GM19043 (cell line): ENCODE data around the gene PBX4.

Source experiments
- ATAC-seq: cut with Tn5 transposase; IDR thresholded peaks from one replicate; pipeline ENCODE4 v1.9.1; 2021; ENCODE audit warnings: low read depth; ENCODE audit not compliant: unreplicated experiment

Gene PBX4

DNA sequence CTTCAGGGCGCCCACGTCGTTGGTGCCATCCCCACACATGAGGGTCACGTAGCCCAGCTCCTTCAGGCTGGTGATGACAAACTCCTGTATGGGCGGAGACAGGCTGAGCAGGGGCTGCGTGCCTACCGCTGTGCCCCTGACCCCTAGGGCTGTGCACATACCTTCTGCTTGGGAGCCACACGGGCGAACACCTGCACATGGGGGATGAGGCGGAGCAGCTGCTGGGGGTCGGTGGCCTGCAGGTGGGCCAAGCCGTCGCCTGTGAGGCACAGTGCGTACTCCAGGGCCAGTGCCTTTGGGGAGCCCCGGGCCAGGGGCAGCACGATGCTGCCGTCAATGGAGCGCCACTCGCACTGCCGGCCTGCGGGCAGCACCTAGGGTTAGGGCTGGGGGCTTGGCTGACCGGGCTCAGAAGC is 31.1 kb upstream of the PBX4 start:
- ATAC-seq = no peak

DNA sequence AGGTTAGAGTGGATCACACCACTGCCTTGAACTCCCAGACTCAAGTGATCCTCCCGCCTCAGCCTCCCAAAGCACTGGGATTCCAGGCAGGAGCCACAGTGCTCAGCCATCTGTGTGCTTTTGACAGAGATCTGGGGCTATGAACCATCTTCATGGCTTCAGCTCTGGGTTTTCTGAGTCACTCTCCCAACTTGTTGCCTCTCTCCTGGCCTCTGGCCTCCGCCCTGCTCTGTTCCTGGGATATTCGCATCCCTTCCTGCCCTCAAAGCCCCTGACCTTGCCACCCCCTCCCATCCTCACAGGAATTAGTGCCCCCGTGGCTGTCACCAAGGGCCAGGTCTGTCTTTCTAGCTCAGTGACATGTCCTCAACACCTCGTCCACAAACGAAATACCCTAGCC is 30.7 kb upstream of the PBX4 start:
- ATAC-seq = no peak

DNA sequence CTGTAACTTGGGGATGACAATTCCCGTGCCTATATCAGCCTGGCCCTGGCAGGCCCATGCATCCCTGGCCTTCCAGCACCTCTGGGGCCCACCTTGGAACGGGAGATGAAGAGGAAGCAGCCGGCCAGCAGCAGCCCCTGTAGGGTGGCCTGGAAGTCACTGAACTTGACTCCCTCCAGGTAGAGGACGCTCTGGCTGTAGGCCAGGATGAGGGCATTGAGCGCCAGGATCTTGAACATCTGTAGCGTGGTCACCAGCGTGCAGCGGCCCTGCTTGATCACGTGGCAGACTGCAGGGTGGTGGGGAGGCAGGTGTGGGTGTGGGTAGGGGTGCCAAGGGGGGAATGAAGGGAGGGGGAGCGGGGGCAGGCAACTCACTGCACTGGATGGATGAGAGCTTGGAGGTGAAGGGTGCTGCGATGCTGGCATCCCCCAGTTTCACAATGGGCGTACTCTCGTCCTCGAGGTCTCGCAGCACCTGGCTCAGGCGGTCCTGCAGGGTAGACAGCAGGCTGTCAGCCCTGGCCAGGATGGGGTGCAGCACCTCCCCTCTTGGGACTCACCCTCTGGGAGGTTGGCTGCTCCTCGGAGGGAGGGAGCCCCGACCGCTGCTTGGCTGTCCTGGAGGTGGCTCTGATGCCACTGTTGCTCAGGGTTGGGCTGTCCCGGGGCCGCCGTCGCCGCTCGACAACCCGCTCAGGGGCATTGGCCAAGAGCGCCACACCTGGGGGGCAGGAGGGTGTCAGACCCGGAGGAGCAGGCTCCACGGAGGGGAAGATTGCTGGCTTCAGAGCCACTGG is 28.7 kb upstream of the PBX4 start:
- ATAC-seq = no peak

DNA sequence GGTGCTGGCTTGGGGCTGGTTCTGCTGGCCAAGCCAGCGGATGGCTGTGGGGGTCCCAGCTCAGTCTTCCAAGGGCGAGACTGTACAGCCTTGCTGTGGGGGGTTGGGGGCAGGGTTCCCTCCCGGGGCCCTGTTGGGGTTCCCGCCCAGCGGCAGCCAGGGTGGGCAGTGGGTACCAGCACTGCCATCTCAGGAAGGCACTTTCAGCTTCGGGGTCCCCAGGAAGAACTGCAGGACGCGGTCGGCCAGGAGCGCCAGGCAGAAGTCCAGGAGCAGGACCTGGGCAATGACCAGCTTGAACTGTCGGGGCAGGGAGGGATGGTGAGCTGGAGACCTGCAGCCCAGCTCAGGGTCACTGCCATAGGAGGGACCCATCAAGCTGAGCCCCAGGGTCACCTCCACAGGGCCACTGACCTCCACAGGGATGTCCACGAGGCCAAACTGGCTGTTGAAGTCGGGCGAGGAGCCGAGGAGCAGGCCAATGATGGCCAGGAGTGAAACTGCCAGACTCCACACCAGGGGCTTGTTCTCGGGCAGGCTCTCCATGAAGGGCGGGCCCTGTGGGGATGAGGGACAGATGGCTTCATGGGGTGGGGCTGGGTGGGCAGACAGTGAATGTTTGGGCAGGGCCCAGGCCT is 26.9 kb upstream of the PBX4 start:
- ATAC-seq = no peak

DNA sequence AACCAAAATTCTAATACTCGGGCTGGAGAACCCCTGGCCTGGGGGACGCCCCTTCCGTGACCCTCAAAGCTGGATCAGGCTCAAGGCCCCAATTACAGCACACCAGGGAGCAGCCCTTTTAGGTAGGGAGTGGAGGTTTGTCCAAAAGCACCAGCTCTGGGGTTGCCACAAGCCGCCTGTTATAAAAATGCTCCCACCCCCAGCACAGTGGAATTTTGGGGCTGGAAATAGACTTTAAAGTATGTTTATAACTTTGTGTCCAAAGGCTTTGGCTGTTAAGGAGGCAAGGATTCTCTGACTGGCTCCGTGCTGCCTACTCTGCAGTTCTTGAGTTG is 25.5 kb upstream of the PBX4 start:
- ATAC-seq = no peak

DNA sequence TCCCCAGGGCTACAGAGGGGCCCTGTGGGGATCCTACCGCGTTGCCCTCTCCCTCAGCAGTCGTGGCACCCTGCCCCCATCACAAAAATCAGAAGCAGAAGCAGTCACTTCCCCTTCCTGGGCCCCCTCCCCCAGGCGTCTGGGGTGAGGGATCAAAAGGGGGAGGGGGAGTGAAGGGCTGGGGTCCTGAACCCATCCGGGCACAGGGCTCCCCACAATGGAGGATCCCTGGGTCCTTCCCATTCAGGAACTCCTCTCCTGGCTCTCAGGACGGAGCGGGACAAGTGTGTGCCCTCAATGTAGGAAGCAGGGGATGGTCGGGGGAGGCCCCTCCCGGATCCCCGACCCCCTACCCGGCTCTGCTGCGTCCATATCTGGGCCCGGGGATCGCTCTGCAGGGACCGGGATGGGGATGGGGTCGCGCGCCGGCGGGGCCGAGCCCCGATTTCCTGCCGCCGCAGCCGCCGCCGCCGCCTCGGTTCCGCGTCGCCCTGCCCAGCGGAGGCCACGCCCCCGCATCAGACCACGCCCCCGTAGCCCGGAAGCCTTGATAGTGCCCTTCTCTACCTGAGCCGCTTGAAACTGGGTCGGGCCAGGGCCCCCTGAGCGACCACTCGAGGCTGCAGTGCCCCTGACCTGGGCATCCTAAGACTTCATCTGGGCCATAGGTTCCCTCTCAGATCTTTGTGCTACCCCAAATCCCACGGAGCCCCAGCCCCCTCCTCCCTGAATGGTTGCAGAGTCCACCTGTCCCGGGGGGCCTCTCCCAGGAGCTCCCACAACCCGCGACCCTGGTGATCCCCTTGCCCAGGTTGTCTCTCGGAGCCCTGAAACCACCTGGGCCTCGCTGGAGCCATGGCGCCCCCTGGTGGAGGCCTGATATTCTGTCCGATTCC is 24.9 kb upstream of the PBX4 start, which contains the start of gene GMIP:
TSS of gene GMIP (minus strand) at position 500 of the 896 bp plus-strand sequence. CDS start at position 372, 128 bp downstream.
- ATAC-seq = peak; percentile 61

DNA sequence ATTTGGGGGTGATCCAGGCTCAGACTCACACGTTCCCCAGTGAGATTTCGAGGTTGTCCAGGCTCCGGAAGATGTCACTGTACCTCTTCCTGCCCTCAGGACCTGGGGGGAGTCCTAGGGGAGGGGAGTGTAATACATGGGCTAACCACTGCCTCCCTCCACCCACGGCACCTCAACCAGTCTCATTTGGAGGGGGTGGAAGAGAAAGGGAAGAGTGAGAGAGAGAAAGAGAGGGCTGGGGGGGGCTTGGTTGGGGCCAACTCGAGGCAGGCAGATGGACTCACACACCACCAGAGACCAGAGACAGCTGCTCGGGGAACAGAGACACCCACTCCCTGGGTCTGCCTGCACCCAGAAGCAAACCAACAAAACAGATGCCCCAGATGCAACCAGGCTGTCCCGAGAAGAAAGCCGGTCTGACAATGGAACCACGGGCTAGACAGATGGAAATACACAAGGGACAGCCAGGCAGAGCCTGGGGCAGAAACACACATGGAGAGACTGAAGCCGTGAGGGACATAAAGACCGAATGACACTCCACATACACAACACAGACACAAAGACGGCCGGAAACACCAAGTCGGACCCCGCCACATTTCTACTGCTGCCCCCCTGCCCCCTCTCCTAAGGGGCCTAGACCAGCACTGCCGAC is 24.1 kb upstream of the PBX4 start:
- no peak for ATAC-seq

DNA sequence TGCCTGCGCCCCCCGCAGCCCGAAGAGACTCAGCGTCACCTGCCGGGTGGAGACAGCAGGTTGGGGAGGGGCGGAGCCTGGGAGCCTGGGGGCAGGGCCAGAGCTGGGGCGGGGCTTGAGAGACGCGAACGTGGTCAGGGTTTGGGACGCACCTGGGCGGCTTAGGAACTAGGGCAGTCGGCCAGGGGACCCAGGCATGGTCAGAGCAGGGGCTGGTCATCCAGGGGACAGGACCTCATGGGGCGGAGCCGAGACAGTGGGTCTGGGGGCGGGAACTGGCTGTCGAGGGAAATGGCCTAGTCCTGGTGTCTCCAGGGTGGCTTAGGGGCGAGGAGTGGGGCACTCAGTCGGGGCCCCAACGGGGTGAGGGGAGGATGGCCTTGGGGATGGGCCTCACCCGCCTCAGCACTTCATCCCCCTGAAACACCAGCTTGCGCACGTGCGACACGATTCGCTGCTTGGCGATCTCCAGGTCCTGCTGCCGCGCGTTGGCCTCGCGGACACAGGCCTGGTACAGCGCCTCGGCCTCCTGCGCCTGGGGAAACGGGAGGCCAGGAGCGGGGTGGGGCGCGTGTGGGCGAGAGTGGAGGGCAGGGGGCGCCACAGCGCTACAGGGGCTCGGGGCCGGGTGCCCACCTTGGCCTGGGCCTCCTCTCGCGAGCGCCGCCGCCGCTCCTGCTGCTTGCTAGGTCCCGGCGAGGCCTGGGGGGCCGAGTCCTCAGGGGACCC is 19.2 kb upstream of the PBX4 start:
- no peak for ATAC-seq

DNA sequence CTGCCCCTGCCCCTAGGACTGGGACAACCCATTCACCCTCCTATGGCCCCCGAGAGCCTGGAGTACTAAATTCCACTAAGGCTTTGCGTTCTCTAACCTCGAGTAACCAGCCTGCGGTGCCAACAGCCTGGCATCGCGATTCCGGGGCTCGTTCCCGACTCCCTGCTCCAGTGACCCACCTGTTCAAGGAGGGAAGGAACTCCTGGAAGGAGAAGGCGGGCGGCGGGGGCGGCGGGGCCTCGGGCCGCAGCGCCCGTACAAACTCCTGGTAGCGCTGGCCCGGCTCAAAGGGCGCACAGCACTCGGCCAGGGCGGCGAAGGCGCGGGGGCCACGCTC is 18.7 kb upstream of the PBX4 start:
- ATAC-seq = no peak

DNA sequence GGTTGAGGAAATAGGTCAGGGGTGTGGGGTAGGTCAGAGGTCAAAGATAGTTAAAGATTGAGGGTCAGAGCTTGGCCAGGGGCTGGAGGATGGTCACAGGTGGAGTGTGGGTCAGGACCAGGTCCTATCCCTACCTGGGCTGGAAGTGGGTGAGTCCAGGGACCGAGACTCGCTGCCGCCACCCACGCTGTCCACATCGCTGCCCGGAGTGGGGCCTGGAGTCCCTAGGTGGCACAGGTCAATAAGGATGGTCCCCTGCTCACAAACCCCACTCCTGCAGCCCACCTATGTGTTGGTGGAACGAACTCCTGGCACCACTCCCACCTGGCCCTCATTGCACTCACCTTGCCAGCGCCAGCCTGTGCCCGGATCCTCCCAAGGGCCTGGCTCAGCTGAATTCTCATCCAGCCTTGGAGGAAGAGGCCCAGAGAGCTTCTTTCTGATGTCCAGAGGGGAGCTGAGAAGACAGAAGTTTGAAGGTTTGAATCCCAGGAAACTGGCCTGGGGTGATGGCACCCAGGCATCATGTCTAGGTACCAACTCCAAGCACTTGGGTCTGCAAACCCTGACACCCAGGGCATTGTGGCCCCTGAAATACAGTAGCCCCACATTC is 18.2 kb upstream of the PBX4 start:
- no peak for ATAC-seq

DNA sequence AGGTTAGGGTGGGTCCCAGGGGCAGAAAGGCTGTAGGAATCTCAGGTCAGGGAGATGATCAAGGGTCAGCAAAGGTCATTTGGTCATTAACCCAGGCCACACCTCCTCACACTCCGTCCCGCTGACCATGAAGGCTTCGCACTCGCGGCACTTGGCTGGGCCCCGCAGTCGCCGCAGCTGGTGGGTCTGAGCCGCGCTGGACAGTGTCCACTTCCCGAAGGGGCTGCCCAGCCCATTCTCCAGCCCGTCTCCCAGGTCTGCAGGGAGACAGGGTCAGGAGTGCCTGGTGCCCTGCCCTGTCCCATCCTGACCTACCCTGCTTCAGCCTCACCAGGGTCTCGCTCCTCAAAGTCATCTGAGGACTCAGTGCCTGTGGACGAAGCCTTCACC is 16.8 kb upstream of the PBX4 start:
- ATAC-seq = no peak

DNA sequence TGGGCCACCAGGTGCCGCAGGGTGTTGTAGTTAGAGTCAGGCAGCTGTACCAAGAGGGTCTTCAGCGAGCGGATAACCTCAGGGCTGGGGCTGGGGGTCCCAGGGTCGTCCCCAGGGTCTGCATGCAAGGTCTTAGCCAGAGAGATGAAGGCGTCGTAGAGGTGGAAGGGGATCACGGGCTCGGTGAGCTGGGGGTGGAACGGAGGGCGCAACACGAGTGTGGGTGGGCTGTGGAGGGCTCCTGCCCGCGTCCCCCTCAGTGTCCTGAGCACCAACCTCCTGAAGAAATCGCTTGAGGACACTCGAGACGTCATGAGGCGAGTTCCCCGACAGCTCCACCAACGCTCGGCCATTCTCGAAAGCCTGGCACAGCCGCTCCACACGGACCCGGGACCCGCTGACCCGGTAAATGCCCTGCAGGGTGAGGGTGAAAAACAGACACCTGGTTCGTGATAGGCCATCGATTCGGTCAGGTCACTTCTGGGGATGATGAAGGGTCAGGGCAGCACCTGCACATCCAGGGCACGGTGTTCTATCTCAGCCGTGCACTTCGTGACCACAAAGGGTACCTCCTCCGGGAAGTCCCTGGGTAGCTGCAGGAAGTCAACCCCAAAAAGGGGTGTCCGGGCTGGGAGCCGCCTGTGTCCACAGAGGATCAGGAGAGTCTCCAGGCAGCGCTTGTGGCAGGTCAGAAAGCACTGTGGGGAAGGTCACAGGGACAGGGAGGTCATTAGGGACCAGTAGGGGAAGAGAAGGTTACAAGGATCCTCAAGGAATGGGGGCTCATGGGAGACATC is 16.2 kb upstream of the PBX4 start:
- no peak for ATAC-seq

DNA sequence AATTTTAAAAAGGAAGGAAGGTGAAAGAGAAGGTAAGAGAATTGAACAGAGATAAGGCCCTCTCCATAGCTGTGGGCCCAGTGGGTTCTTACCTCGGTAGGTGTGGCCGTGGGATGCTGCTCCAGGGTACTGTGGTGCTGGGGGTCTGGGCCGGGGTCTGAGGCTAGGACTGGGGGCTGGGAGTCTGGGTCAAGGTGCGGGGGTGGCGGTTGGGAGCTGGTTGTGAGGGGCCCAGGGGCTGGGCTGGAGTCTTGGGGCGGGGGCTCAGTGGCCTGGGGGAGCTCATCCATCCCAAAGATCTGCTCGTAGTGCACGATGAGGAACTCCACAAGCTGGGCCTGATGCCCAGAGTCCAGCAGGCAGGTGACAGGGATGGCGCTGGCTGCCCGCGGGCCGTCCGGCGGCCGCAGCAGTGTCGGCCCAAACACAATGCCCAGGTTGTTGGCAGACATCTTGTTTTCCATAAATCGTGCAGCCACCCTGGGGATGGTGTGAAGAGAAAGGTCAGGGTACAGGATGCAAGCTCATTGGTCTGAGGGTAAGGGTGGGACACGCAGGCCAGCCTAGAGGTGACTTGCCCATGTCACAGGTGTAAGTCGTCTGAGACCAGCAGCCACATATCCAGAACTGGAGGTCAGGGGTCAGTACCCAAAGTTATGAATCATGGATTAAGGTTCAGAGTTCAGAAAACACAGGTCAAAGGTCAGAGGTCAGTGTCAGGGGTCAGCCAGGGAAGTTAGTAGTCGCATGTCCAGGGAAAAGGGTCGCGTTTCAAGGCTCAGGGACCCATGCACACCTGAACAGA is 15.4 kb upstream of the PBX4 start:
- no peak for ATAC-seq

DNA sequence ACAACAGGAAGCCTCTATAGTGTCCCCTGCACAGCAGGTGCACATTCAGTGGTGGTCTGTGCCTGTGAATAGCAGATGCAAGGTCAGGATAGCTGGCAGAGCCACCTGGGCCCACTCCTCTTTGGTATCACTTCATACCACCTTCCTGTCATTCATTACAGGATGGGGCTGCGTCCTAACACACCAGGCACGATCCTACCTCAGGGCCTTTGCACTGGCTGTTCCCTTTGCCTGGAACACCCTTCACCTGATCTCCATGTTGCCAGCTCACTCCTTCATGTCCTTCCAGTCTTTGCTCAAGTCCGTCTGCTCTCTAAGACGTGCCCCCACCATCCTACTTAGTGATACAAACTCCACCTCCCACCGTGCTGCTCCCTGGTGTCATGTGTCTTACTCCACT is 14.2 kb upstream of the PBX4 start:
- ATAC-seq = no peak

DNA sequence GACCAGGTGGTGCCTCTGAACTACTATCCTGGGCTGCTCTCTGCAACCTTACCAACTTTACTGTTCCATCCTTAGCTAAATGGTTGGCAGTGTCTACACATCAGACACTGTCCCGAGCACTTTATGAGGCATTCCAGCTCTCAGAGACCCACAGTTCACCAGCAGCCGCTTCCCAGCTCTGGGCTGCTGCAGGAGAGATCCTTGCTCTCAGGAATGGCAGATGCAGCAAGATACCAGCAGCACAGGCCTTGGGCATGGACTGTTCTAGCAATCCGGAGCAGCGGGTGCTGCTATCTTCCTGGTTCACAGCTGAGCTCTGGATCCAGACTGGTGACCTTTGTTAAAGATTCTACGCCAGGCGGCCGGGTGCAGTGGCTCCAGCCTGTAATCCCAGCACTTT is 12.9 kb upstream of the PBX4 start:
- ATAC-seq = no peak

DNA sequence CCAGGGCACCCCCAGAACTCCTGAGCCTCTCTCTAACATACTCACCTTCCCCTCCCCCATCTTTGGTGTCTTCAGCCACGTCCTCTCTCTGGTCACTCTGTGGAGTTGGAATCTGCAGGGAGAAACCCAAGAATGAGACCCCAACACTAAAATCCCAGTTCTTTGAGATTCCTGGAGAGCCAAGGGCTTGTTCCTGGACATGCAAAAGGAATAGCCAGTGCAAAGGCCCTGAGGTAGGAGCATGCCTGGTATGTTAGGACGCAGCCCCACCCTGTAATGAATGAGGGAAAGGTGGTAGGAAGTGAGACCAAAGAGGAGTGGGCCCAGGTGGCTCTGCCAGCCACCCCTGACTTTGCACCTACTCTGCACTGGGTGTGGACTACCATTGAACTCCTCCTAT is 11.9 kb upstream of the PBX4 start:
- no peak for ATAC-seq

DNA sequence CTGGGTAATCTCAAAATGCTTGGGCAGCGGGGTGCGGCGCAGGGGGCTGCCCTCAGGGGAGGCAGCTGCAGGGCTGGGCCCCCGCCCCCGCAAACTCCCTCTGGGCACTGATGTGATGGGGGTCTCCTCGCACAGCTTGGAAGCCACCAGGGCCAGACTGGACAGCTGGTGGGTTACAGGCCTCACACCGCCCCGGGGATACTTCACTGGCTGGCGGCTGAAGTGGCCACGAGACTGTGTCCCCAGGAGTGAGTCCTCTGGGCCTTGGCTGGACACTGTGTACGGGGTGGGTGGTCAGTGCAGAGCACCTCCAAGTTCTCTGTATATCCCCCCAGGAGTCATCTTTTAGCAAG is 11.6 kb upstream of the PBX4 start:
- no peak for ATAC-seq

DNA sequence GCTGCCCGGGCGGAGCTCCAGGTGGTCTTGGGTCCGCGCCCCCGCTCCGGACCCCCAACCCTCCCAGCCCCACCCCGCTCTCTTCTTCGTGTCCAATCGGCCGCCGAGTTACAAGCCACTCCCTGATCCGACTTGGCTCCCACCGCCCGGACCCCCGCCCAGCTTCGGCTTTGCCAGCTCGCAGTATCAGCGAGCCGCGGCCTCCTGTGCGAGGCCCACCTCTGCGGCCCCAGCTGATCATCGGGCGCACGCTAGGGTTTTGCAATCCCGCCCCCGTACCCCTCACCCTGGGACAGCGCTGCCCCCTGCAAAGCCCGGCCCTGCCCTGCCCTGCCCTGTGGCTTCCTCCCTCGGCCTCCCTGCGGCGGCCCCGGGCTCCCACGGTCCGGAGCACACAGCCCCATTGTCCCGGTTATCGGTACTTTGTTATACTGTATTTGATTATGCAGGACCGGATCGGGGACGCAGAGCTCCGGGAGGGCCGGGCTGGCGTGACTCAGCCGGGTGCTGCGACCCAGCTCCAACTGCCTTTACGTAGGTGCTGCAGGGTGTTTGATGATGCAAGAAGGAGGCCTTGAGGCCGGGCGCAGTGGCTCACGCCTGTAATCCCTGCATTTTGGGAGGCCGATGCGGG is 10.1 kb upstream of the PBX4 start:
- ATAC-seq = no peak
